CD4-positive, alpha-beta T cell treated with Interleukin-17A for 1 hour (primary cell): Measurements from ENCODE around the gene NKAIN2.
A peak's percentile ranks its signal among the peaks of the same experiment; 100 is the strongest.

Experiments
- DNase-seq: peaks from one replicate; pipeline ENCODE4 v3.0.0-alpha.2; 2020

NKAIN2 gene

DNA sequence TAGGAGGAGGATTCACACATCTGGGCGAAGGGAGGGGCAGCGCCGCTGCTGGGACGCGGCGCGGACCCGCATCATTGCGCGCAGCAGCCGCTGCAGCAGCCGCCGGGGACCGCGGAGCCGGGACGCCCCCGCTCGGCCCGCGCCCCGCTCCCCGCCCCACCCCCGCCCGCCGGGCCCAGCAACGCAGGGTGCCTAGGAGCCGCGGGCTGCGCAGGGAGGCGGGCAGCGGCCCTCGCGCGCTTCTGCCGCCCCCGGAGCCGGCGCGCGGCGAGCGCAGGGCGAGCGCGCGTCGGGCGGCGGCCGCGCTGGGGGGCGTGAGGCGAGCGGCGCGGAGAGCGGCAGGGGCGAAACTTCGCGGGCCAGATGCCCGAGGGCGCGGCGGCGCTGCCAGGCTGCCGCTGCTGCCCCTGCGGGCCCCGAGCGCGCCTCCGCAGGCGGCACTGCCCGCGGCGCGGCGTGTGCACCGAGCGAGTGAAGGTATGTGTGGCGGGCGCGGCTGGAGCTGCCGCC lies at the start of gene NKAIN2:
Gene NKAIN2 (plus strand): TSS at position 362 of the 510 bp plus-strand sequence.
- no peak for DNase-seq

- no peak for DNase-seq
Measured at GRCh38 chr6:123759472-123759871, 44.2 kb upstream of the NKAIN2 start.

DNA sequence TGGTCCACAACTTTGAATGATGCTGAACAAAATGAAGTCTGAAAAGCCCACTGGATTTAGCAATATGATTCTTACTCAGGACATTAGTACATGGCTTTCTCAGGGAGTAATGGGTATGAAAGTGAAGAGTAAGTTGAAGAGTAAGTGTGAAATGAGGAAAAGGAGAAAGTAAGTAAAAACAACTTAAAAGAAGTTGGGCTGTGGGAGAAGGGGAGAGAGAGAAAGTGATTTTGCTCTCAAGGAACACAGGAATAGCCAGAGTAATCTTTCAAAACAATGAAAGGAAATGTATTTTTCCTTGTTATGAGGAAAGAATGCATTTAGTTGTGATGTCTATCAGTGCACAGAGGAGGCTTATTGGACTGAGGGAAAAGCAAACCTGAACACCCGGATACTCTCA lies 39.8 kb upstream of the NKAIN2 start:
- DNase-seq: no peak

DNA sequence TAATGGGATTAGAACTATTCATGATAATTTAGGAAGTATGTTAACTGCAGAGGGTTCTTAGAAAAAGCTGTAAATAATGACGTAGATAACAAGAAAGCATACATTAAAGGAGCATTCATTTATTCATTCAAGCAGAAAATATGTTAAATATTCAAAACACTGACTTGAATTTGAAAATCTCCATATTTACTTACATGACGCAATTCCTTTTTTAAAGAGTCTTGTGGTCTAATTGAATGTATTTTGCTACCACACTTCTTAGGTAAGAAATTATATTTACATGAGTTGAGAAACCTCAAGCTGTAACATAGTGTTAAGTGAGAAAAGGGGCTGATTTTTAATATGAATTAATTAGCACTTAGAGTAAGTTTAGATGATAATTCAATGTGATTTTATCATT lies 38.9 kb upstream of the NKAIN2 start:
- no peak for DNase-seq

GRCh38 chr6:123768921-123769320 lies 34.7 kb upstream of the NKAIN2 start:
- no peak for DNase-seq

DNA sequence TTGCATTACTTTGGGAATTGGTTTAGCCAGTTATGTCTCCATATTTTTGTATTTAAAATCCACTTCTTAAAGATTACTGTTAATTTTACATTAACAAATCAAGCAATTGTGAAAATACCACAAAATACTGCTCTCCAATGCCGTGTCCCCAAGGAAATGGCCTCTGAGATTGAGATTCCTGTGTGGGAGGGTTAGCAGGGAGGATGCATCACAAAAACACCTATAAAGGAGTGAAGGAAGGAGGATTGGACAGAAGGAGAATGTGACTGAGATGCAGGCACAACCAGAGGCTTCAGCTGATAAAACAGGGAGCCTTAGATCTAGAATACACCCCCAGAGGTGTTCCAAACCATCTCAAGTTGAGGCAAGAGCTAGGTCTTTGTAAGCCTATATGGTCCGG lies 34.2 kb upstream of the NKAIN2 start:
- DNase-seq: no peak

DNA sequence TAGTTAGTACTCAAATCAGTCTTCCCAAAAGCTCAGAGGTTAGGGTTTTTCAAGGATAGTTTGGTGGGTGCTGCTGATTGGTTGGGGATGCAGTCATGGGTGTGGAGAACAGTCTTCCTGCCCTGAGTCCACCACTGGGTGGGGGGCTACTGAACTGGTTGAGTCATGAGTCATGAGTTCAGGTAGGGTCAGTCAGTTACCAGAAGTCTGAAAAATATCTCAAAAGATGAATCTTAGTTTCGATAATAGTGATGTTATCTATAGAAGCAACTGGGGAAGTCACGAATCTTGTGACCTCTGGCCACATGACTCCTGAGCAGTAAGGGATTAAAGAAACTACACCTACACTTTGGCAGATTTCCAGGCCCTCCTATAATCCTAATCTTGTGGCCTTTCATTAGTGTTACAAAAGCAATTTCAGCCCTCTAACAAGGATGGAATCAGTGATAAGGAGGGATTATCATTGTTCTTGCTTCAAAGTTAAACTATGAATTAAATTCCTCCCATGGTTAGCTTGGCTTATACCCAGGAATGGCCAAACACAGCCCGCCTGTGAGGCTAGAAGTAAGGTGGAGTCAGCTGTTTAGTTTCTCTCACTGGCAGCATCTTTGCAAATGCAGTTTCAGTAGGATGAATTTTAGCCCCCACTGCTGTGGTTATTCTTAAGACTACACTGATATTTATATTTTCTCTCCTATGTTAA lies 33.3 kb upstream of the NKAIN2 start:
- DNase-seq: no peak

GRCh38 chr6:123771126-123771525 lies 32.5 kb upstream of the NKAIN2 start:
- no peak for DNase-seq

- no peak for DNase-seq
Measured at GRCh38 chr6:123777563-123777962, 26.1 kb upstream of the NKAIN2 start.

- no peak for DNase-seq
Measured at GRCh38 chr6:123780021-123780420, 23.6 kb upstream of the NKAIN2 start.

DNA sequence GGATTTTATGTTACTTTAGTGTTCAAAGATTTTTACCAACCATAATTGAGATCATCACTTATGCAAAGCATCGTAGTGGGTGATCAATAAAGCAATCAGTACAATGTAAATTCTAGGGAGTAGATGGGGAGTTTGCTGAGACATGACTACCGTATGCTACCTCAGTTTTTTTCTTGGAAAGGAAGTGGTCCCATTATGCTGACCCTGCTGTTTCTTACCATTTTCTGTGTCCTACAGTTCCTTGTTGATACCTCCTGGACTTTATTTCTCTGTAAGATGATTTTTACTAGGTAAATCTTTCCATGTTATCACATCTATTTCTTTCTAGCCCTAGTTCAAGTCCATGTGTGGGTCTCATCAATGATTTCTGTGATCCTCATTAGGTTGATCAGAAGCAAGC lies 19.3 kb upstream of the NKAIN2 start:
- no peak for DNase-seq

DNA sequence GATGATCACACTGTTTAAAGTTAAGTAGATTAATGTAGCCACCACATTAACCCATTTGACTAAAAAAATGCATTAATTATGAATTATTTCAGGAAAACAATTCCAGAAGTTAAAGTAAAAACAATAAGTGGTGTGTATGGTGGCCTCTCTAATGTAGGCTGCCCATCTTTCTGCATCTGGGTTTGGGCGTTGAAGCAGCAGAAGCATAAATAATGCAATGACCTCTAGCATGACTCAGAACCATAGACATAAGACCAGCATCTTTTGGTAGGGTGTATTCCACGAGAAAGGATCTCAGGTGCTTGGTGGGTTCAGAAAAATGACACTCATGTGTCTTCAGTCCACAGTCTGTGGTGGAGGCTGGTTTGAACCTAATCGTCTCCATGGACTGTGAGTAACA lies 18.6 kb upstream of the NKAIN2 start:
- no peak for DNase-seq

DNA sequence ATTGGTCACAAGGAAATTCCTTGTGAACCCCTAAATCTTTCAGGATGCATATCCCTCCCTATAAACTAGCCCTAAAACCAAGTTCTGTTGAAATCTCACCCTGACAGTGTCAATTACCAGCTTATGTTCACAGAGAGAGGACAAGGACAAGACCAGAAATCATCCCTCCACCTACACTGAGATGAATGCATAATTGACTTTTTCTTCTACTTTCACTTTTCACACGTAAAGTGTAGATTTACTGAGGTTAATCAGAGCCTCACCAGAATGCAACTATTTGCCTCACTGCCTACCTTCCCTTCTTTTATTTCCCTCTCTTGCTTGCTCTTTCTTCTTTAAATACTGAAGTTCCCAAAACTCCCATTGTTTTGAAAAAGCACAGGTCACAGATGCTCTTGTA lies 15.3 kb upstream of the NKAIN2 start:
- DNase-seq: no peak

- DNase-seq: no peak
Measured at GRCh38 chr6:123794190-123794589, 9.5 kb upstream of the NKAIN2 start.

- no peak for DNase-seq
Measured at GRCh38 chr6:123794799-123795198, 8.9 kb upstream of the NKAIN2 start.

- no peak for DNase-seq
Measured at GRCh38 chr6:123801067-123801466, 2.6 kb upstream of the NKAIN2 start.

GRCh38 chr6:123802351-123802696 lies 1.3 kb upstream of the NKAIN2 start:
- no peak for DNase-seq

DNA sequence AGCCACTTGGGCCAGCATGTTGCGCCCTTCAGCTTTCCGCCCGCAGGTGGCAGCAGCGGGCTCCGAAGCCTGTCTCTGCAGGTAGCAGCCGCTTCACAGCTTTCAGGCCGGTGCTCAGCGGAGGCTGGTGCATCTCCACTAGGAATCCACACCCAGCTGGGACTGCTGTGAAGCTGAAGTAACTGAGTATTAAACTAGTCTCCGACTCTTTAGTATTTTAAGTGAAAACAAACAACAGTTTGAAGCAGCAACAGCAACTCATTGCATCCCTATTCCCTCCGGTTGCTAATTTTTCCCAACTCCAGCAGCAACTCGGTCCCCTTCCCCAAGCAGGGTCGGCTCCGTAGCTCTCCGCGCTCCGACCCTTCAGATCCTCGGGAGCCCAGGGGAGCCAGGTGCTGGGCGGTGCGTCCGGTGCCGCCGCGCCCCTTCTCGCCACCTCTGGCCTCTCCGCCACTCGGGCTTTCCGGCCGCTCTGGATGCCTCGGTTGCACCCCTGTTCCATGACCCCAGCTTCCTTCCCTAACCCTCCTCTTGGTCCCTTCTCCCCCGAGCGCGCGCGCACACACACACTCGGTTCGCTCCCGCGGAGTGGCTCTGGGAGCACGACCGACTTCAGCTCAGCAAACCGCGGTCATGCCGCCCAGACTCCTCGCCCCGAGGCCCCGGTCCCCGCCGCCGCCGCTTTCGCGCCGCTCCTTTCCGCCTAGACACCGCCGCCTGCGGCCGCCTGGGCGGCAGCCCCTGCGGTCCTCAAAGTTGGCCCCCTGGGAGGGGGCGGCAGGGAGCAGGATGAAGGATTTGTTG lies 765 bp upstream of the NKAIN2 start:
- DNase-seq: peak; percentile 39

DNA sequence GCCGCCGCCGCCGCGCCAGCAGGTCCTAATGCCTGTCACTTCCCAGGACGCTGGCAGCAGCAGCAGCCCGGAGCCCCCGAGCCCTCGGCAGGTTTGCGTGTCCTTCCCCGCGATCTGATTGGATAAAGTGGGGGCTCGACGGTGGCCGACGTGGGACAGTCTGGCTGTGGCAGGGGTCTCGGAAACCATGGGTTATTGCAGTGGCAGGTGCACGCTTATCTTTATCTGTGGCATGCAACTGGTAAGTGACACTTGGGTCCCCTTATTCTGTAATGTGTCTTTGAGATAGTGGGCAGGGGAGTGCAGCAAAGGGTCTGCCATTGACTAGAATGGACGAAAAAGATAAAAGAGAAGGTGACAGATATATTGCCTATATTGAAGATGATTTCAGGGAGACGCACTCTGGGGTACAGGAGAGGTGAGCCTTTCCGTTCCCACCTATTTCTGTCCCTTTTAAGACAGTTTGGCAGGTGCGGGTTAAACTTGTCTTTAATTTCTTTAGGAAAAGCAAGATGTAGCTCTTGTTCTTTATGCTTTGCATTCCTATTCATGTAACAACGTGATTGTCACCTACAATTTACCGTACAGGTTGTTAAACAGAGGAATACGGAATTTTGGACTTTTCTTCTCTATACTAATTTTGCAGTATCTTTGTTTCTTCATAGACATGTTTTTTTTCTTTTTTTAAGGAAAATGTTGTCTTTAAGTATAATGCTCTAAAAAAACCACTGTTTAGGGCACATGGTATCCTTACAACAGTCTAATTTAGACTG lies 535 bp downstream of the NKAIN2 start:
- no peak for DNase-seq

- DNase-seq: no peak
Measured at GRCh38 chr6:123804787-123805540, 1.3 kb downstream of the NKAIN2 start.

DNA sequence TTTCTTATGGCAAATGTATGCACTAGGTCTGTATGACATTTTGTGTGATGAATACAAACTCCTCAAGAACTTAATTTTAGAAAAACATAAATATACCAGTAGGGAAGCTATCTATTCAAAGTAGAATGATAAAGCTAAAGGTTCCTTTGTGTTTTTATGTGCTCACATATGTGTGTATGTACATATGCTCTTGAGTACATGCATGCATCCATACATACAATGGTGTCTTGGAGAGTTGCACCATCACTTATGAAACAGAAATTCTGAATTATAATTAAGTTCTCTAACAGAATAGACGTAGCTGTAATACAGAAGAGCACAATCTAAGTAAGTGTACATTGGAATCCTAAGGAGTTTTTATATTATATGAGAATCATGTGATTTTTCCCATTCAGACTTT lies 2.3 kb downstream of the NKAIN2 start:
- no peak for DNase-seq

DNA sequence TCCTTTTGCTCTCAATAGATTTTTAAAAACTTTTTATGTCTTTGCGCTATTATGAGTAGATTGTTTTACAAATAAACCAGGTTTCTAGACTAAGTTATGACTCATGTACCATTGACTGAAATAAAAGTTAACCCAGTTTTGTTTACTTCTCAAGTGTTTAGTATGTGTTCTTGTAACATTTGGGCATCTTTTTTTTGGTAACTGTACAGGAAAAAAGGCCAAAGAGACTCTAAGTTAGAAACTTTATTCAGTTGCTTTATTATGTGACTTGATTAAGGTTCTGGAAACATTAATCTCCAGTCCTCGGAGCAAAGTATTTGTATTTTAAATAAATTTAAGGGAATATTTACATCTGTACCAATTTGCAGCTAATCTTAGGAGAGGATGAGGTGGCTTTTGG lies 2.9 kb downstream of the NKAIN2 start:
- DNase-seq: no peak

- no peak for DNase-seq
Measured at GRCh38 chr6:123808556-123808955, 4.9 kb downstream of the NKAIN2 start.
